ENCODE results near the gene PRKAG3. TPM values are rescaled to one million over a fixed set of nuclear protein-coding genes. Genes with fewer than 3 reads are reported as not detected.

PRKAG3 gene
- total RNA-seq, 1 donor from 2014 or later = not detected

DNA sequence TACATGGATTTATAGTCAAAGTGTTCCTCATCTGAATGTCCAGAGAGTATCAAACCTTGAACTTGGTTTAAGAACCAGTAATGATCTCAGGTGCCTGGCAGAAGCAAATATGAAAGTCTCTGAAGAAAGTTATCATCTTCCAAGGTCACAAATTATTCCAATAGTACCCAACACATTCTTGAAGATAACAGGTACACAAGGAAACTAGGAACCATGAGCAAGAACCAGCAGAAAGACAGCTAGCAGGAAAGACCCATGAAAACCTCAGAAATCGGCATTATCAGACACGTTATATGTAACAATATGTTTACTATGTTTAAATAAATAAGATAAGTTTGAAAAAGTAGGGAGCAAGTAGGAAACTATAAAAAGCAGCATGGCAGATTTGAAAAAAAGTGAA lies 5.9 kb upstream of the PRKAG3 start:
- TF ChIP-seq, protein P1, sequence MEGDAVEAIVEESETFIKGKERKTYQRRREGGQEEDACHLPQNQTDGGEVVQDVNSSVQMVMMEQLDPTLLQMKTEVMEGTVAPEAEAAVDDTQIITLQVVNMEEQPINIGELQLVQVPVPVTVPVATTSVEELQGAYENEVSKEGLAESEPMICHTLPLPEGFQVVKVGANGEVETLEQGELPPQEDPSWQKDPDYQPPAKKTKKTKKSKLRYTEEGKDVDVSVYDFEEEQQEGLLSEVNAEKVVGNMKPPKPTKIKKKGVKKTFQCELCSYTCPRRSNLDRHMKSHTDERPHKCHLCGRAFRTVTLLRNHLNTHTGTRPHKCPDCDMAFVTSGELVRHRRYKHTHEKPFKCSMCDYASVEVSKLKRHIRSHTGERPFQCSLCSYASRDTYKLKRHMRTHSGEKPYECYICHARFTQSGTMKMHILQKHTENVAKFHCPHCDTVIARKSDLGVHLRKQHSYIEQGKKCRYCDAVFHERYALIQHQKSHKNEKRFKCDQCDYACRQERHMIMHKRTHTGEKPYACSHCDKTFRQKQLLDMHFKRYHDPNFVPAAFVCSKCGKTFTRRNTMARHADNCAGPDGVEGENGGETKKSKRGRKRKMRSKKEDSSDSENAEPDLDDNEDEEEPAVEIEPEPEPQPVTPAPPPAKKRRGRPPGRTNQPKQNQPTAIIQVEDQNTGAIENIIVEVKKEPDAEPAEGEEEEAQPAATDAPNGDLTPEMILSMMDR (IDR thresholded peaks at IDR 0.05; ENCODE audit: unreplicated experiment) = no peak
- Mint-ChIP-seq H3K27me3 (peaks cover 33% of the 10 kb centered on the region), H3K9me3 (ENCODE audit: low read depth) (peaks cover 8% of the 10 kb centered on the region), H3K4me3 (ENCODE audit: low read depth) (no peak overlapping the region), H3K27ac (no peak overlapping the region), H3K36me3 (ENCODE audit: insufficient read depth) (no peaks in the 10 kb centered on the region), H3K4me1 (ENCODE audit: low read depth) (no peaks in the 10 kb centered on the region)
- DNase-seq (ENCODE audit: low spot score, unreplicated experiment) = no peak

DNA sequence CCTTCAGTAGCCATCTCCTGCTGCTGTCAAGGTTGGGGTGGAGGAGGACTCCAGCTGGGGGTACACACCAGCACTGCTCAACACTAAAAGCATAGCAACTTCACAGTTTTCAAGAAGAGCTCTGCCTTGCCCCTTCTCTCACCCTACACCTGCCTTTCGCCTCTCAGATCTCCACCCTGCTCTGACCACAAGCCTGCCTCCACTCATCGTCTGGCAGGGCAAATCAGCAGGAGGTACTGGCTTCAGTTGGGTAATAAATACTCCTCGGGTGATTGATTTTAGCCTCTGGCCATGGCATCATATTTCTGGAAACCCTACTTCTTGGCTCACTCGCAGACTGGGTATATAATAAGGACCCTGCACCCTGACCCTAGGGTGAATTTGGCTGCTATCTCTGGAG lies 3.1 kb upstream of the PRKAG3 start:
- H3K4me3 Mint-ChIP-seq (ENCODE audit: low read depth) = no peak overlapping the region
- H3K27ac Mint-ChIP-seq = no peak overlapping the region
- H3K27me3 Mint-ChIP-seq = peaks cover 46% of the 10 kb centered on the region
- TF ChIP-seq, protein P1 (IDR thresholded peaks at IDR 0.05; ENCODE audit: unreplicated experiment) = no peak
- no peaks in the 10 kb centered on the region for H3K4me1 Mint-ChIP-seq (ENCODE audit: low read depth)
- no peak for DNase-seq (ENCODE audit: low spot score, unreplicated experiment)
- H3K36me3 Mint-ChIP-seq (ENCODE audit: insufficient read depth) = no peaks in the 10 kb centered on the region
- H3K9me3 Mint-ChIP-seq (ENCODE audit: low read depth) = peaks cover 8% of the 10 kb centered on the region

DNA sequence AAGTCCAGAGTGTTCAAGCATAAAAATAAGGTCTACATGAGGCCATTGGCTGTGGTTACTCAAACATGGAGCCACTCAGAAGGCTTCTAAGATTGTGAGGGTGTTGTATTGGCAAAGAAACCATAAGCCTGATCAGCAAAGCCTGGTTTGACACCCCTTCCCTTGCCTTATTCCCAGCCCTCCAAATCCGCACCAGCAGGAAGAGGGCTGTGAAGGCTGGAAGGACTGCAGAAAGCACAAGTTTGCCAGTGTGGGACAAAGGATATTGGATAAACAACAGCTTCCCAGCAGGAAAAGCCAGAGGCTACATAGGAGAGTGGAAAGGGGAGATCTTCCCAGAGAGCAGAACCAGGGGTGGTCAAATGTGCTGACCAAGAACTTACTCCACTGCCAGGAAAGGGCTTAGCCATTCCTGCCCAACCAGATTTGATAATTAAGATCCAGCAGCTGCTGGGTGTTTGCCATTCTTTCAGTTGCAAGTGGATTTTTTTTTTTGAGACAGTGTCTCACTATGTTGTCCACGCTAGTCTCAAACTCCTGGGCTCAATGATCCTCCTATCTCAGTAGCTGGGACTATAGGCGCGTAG lies 1.5 kb upstream of the PRKAG3 start:
- Mint-ChIP-seq H3K27me3 (peaks cover 37% of the 10 kb centered on the region), H3K36me3 (ENCODE audit: insufficient read depth) (no peaks in the 10 kb centered on the region), H3K27ac (no peak overlapping the region), H3K4me3 (ENCODE audit: low read depth) (no peak overlapping the region), H3K4me1 (ENCODE audit: low read depth) (no peaks in the 10 kb centered on the region), H3K9me3 (ENCODE audit: low read depth) (peaks cover 8% of the 10 kb centered on the region)
- TF ChIP-seq, protein P1 (IDR thresholded peaks at IDR 0.05; ENCODE audit: unreplicated experiment) = no peak
- no peak for DNase-seq (ENCODE audit: low spot score, unreplicated experiment)

DNA sequence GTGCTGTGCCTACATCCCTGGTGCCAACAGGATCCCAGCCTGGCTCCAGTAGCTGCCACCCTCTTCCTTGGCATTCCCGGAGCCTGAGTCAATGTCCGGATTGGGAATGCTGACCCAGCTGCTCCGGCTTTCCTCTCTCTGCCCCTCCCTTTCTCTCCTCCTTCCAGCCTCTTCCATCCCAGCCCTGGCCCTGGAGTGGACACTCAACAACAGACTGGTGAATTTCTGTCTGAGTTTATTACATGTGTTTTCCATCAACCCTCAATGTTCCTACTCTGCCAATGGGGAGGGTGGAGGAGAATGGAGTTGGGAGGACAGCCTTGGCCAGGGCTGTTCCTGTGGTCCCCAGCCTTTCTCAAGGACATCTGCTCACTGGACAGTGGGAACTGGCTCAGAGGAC lies 917 bp upstream of the PRKAG3 start:
- Mint-ChIP-seq H3K4me3 (ENCODE audit: low read depth) (no peak overlapping the region), H3K9me3 (ENCODE audit: low read depth) (peaks cover 2% of the 10 kb centered on the region), H3K27me3 (peaks cover 34% of the 10 kb centered on the region), H3K4me1 (ENCODE audit: low read depth) (no peaks in the 10 kb centered on the region), H3K36me3 (ENCODE audit: insufficient read depth) (no peaks in the 10 kb centered on the region), H3K27ac (no peak overlapping the region)
- no peak for DNase-seq (ENCODE audit: low spot score, unreplicated experiment)
- TF ChIP-seq, protein P1 (IDR thresholded peaks at IDR 0.05; ENCODE audit: unreplicated experiment) = no peak

DNA sequence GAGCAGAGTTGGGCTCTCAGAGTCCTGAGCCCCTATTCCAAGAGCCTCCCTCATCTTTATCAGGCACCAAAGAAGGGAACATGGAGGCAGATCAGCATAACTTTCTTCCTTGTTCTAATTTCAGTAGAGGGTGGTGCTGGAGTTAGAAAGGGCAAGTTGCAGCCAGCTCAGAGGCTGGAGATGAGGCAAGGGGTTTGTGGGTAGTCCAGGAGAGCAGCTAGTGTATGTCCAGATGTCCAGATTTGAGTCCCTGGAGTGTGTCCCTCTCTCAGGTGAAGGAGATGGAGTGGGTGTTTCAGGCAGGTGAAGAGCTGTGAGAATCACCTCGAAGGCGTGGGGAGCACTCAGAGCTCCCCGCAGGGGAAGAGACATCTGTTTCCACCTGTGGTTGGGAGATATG lies 478 bp upstream of the PRKAG3 start:
- Mint-ChIP-seq H3K36me3 (ENCODE audit: insufficient read depth) (no peaks in the 10 kb centered on the region), H3K4me1 (ENCODE audit: low read depth) (no peaks in the 10 kb centered on the region), H3K4me3 (ENCODE audit: low read depth) (no peak overlapping the region), H3K9me3 (ENCODE audit: low read depth) (no peaks in the 10 kb centered on the region), H3K27me3 (peaks cover 37% of the 10 kb centered on the region), H3K27ac (no peak overlapping the region)
- DNase-seq (ENCODE audit: low spot score, unreplicated experiment) = no peak
- TF ChIP-seq, protein P1 (IDR thresholded peaks at IDR 0.05; ENCODE audit: unreplicated experiment) = no peak
